K562 (cell line): ENCODE data around the gene APIP. TPM values are rescaled to one million over a fixed set of nuclear protein-coding genes. Genes with fewer than 3 reads are reported as not detected.

ENCODE experiments used
- ATAC-seq: fragments of 200-7000 bp; cut with Tn5 transposase; 3 replicates; pipeline ENCODE4 v1.9.1; 2020; ENCODE audit warnings: moderate library complexity
- BruUV-seq: library from RNA; stranded (reverse); fragments of 400-500 nt; replicated peaks from 2 replicates; lab custom pipeline; 2021; lab: Mats Ljungman, UMichigan
- CTCF ChIA-PET: fragments of 300-600 bp; formaldehyde crosslinking; extraction: SDS; loops from one replicate; lab custom pipeline; 2021; ENCODE audit warnings: low intra/inter-chr PET ratio; lab: Yijun Ruan, JAX
- POLR2A ChIA-PET: fragments of 300-600, 350-650 bp; sonication (Branson Sonifier 250); formaldehyde crosslinking; extraction: SDS; loops from one replicate; lab custom pipeline; 2021; ENCODE audit warnings: antibody characterized with exemption, inconsistent platforms; lab: Yijun Ruan, JAX
- DNase-seq, 4 experiments: peaks; one replicate each; pipeline versions ENCODE4 v3.0.0 to v3.0.0-alpha.2; 2011 to 2018; ENCODE audit warnings: low spot score in 3 of 4, mixed read lengths in 3 of 4; ENCODE audit errors: extremely low read depth in 1 of 4
- FAIRE-seq: peaks from 2 replicates; lab custom pipeline; 2011; peaks lifted over from hg19 to GRCh38; lab: Jason Lieb, UNC
- H2AFZ ChIP-seq: 2 replicates; pipeline ENCODE4 v1.6.0; 2011; ENCODE audit warnings: low read depth, low read length, control low read depth, inconsistent platforms
- H3K27ac ChIP-seq: fragments of 200-600 bp; 3 replicates; pipeline ENCODE4 v1.8.0; 2011; ENCODE audit warnings: low read depth, mild to moderate bottlenecking, control low read depth, inconsistent platforms, low read length, moderate library complexity, mixed read lengths; ENCODE audit errors: extremely low read depth
- H3K27me3 ChIP-seq, 2 experiments: fragments of 300-600 bp in 1 of 2; 2 replicates in 1 of 2; 3 replicates in 1 of 2; pipeline versions ENCODE4 v1.6.0 to v1.8.0; 2011; ENCODE audit warnings: inconsistent platforms in 2 of 2, low read length in 2 of 2, mild to moderate bottlenecking in 1 of 2, mixed read lengths in 1 of 2, moderate library complexity in 1 of 2; ENCODE audit not compliant: control insufficient read depth in 2 of 2, insufficient read depth in 2 of 2
- H3K36me3 ChIP-seq: fragments of 300-600 bp; 3 replicates; pipeline ENCODE4 v1.8.0; 2011; ENCODE audit warnings: mild to moderate bottlenecking, low read length, inconsistent platforms; ENCODE audit not compliant: control insufficient read depth, insufficient read depth
- H3K4me1 ChIP-seq, 2 experiments: fragments of 200-600 bp in 1 of 2; replicated peaks in 1 of 2; 2 replicates in 1 of 2; 3 replicates in 1 of 2; pipeline versions ENCODE4 v1.5.1 to v1.8.0; 2011; ENCODE audit warnings: inconsistent platforms in 2 of 2, low read length in 2 of 2, mild to moderate bottlenecking in 1 of 2, mixed read lengths in 1 of 2, moderate library complexity in 1 of 2; ENCODE audit not compliant: control insufficient read depth in 2 of 2, insufficient read depth in 2 of 2
- H3K4me2 ChIP-seq: 2 replicates; pipeline ENCODE4 v1.6.1; 2011; ENCODE audit warnings: low read length, control low read depth, inconsistent platforms, mixed read lengths; ENCODE audit not compliant: insufficient read depth
- H3K4me3 ChIP-seq: fragments of 200-600 bp; sonication (generic), shearing (Covaris generic); 2 replicates; pipeline ENCODE4 v1.5.1; 2016; ENCODE audit warnings: control low read depth, inconsistent platforms
- H3K79me2 ChIP-seq: fragments of 200-600 bp; 3 replicates; pipeline ENCODE4 v1.8.0; 2011; ENCODE audit warnings: low read length, inconsistent platforms; ENCODE audit not compliant: control insufficient read depth, insufficient read depth
- H3K9ac ChIP-seq, 2 experiments: 2 replicates each; pipeline versions ENCODE4 v1.6.0 to v1.6.1; 2011; ENCODE audit warnings: low read depth in 2 of 2, low read length in 2 of 2, control low read depth in 1 of 2, inconsistent platforms in 1 of 2, mild to moderate bottlenecking in 1 of 2, mixed read lengths in 1 of 2; ENCODE audit not compliant: insufficient read depth in 1 of 2
- H3K9me1 ChIP-seq: one replicate; pipeline ENCODE4 v1.6.0; 2011; ENCODE audit warnings: inconsistent platforms, mild to moderate bottlenecking, low read length, moderate library complexity; ENCODE audit not compliant: control insufficient read depth, insufficient read depth
- H3K9me3 ChIP-seq: replicated peaks from 2 replicates; pipeline ENCODE4 v1.5.1; 2011; ENCODE audit warnings: low read depth, low read length, inconsistent platforms; ENCODE audit not compliant: control insufficient read depth, insufficient read depth
- H4K20me1 ChIP-seq: replicated peaks from 2 replicates; pipeline ENCODE4 v1.6.1; 2011; ENCODE audit warnings: low read length, inconsistent platforms, mixed read lengths; ENCODE audit not compliant: control insufficient read depth, insufficient read depth
- CEBPB ChIP-seq: fragments of 450-650 bp; IDR thresholded peaks from 2 replicates; pipeline ENCODE4 v1.6.1; 2016; ENCODE audit warnings: missing genetic modification characterization, missing compliant biosample characterization
- HMBOX1 ChIP-seq: sonication (generic); IDR thresholded peaks from 2 replicates; pipeline ENCODE4 v1.6.1; 2016
- HNRNPUL1 ChIP-seq: fragments of 200-400 bp; formaldehyde crosslinking; IDR thresholded peaks from 2 replicates; pipeline ENCODE4 v1.6.1; 2017; ENCODE audit warnings: low read length
- PATZ1 ChIP-seq: fragments of 250-450 bp; sonication (Bioruptor Pico); IDR thresholded peaks from 2 replicates; pipeline ENCODE4 v1.5.0; 2020; ENCODE audit warnings: mild to moderate bottlenecking, borderline replicate concordance
- SIN3B ChIP-seq: fragments of 450-650 bp; IDR thresholded peaks from 2 replicates; pipeline ENCODE4 v1.6.1; 2017; ENCODE audit warnings: low read depth, mild to moderate bottlenecking, moderate library complexity
- TAF15 ChIP-seq: fragments of 200-400 bp; formaldehyde crosslinking; IDR thresholded peaks from 2 replicates; pipeline ENCODE4 v1.6.1; 2017; ENCODE audit warnings: mild to moderate bottlenecking, low read depth, low read length, moderate library complexity
- ZFPM2 ChIP-seq: fragments of 250-450 bp; sonication (Bioruptor Pico); IDR thresholded peaks from 2 replicates; pipeline ENCODE4 v1.5.1; 2022; ENCODE audit warnings: mild to moderate bottlenecking
- WGBS: fragments of 100-300 bp; shearing (Covaris generic); methylation state at CpG from one replicate; pipeline ENCODE4 v1.1.6; 2016; ENCODE audit warnings: low coverage, mixed read lengths; ENCODE audit not compliant: insufficient coverage; ENCODE audit errors: missing lambda C conversion rate; 5-methylcytosine and 5-hydroxymethylcytosine counted together
- in situ Hi-C: fragments of 300-500 bp; cut with MboI; formaldehyde crosslinking; loops from 4 replicates; pipeline ENCODE4 v1.15.0; 2018; ENCODE audit warnings: inconsistent platforms, mixed read lengths
- intact Hi-C: fragments of 100-400 bp; cut with micrococcal nuclease; formaldehyde crosslinking; loops from 2 replicates; pipeline ENCODE4 v1.14.2; 2022
- polyA plus RNA-seq, 8 experiments: library from polyadenylated mRNA; depleted of rRNA in 4 of 8; stranded (reverse) in 5 of 8; unstranded in 3 of 8; fragments of >200 nt; fragmentation: Nextera tagmentation in 2 of 8; fragmentation: Illumina TruSeq in 1 of 8; extraction: Ambion mirVana in 2 of 8; extraction: Trizol in 1 of 8; gene quantifications; 2 replicates each; pipeline versions ENCODE4 v1.2.1 to v1.2.3, GENCODE V29; 2011 to 2014; ENCODE audit warnings: inconsistent platforms in 1 of 8, missing spikeins in 1 of 8
- total RNA-seq, 7 experiments: library from RNA; depleted of rRNA in 6 of 7; stranded (reverse); fragments of >200 nt in 6 of 7; fragmentation: Illumina TruSeq in 2 of 7; extraction: Trizol in 2 of 7; gene quantifications; 2 replicates each; pipeline versions ENCODE4 v1.2.1 to v1.2.3, GENCODE V29; 2011 to 2021; ENCODE audit warnings: low replicate concordance in 1 of 7

Gene APIP
- total and polyA plus RNA-seq, 9 of the 15 experiments (the other 6 are each of a cell fraction or from before 2014, with no cell fraction given), result 63.7 to 110 (median 82.8) TPM

GRCh38 chr11:34904421-34904955 is 11.7 kb downstream of the APIP start (continued):
- peak; percentile 84 for TF ChIP-seq HMBOX1

GRCh38 chr11:34899633-34900016 is 16.6 kb downstream of the APIP start:
- no peak overlapping the region for H2AFZ ChIP-seq
- H4K20me1 ChIP-seq, result peaks cover 12% of the 10 kb centered on the region; the same call in 1 of the 2 replicates
- 73% methylated on average over 5 of the region's 5 CpGs for WGBS
- no peak for DNase-seq
- peaks cover 43% of the 10 kb centered on the region for H3K79me2 ChIP-seq
- peaks cover 16% of the 10 kb centered on the region; the same call in 2 of the 3 replicates for H3K36me3 ChIP-seq
- in situ Hi-C loops, result loop anchor here (10.0 kb wide), 1 partner anchor 535 kb away; no protein-coding TSS in a partner anchor
- TF ChIP-seq TAF15, result no peak
- no peak for TF ChIP-seq SIN3B
- no peak for TF ChIP-seq HNRNPUL1
- no peak for TF ChIP-seq PATZ1
- TF ChIP-seq CEBPB (tag), result 0 out of 2 replicates have a peak, but pooled peaks have one; percentile 12
- TF ChIP-seq ZFPM2 (CRISPR knock-in tag), result no peak
- TF ChIP-seq, all 486 proteins: peak for 1
- no peak overlapping the region for H3K27ac ChIP-seq
- POLR2A ChIA-PET, result interaction anchor here (0.6 to 1.7 kb wide), 4 partner anchors 11 to 333 kb away, joined by 3 to 5 read pairs (median 4); no protein-coding TSS in a partner anchor
- ATAC-seq, result peak; percentile 16; the same call in 2 of the 3 replicates
- H3K4me3 ChIP-seq, result no peak overlapping the region
- H3K4me1 ChIP-seq, result no peaks in the 10 kb centered on the region; a peak in 1 of 5 replicates
- no peaks in the 10 kb centered on the region for H3K27me3 ChIP-seq
- no peak for FAIRE-seq
- intact Hi-C loops, result loop anchor here (2.0 to 10.0 kb wide), 4 partner anchors 313 to 725 kb away; partner anchors contain the start of genes ABTB2 and ELF5
- H3K9me3 ChIP-seq, result no peaks in the 10 kb centered on the region
- no peak overlapping the region for H3K9ac ChIP-seq
- BruUV-seq, result no TSS peak
- H3K4me2 ChIP-seq, result no peak overlapping the region
- CTCF ChIA-PET, result interaction anchor here (0.6 to 2.7 kb wide), 6 partner anchors 259 to 553 kb away, joined by 3 to 16 read pairs (median 3); no protein-coding TSS in a partner anchor
- no peaks in the 10 kb centered on the region for H3K9me1 ChIP-seq
